ENCODE results near the gene LCN12. TPM values are rescaled to one million over a fixed set of nuclear protein-coding genes. Genes with fewer than 3 reads are reported as not detected.

LCN12 gene
- polyA plus RNA-seq, 1 donor (not counting 4 experiments of a cell fraction or from before 2014, with no cell fraction given): not detected

GRCh38 chr9:136960212-136960937, 8.3 kb downstream of the LCN12 start:
- no peak overlapping the region for H3K4me2 ChIP-seq (ENCODE audit: control insufficient read depth, extremely low read depth, insufficient read depth, low read depth, low read length)
- no peak overlapping the region for H3K27ac ChIP-seq (ENCODE audit: control insufficient read depth, insufficient read depth, low read length)
- H3K4me3 ChIP-seq (ENCODE audit: control insufficient read depth in 2 of 3, extremely low read depth in 1 of 3, insufficient read depth in 2 of 3, low read depth in 1 of 3, low read length in 3 of 3): no peak overlapping the region
- H2AFZ ChIP-seq (ENCODE audit: control insufficient read depth, low read length): no peak overlapping the region
- H4K20me1 ChIP-seq (ENCODE audit: control insufficient read depth, extremely low read depth, insufficient read depth, low read length): no peaks in the 10 kb centered on the region
- H3K4me1 ChIP-seq (ENCODE audit: control insufficient read depth, extremely low read depth, insufficient read depth, low read length): peaks cover 8% of the 10 kb centered on the region
- no peaks in the 10 kb centered on the region for H3K9me1 ChIP-seq (ENCODE audit: control insufficient read depth, extremely low read depth, insufficient read depth, low read length)
- H3K36me3 ChIP-seq (ENCODE audit: control insufficient read depth in 2 of 2, extremely low read depth in 1 of 2, insufficient read depth in 2 of 2, low read length in 2 of 2): no peaks in the 10 kb centered on the region
- H3K27me3 ChIP-seq (ENCODE audit: control insufficient read depth, extremely low read depth, insufficient read depth, low read length): peaks cover 5% of the 10 kb centered on the region
- H3K9ac ChIP-seq (ENCODE audit: control insufficient read depth, extremely low read depth, insufficient read depth, low read length): no peak overlapping the region
- TF ChIP-seq CTCF (optimal IDR thresholded peaks at IDR 0.05 in 1 of 3, IDR thresholded peaks at IDR 0.05 in 1 of 3, conservative IDR thresholded peaks at IDR 0.05 in 1 of 3; ENCODE audit: extremely low read depth in 1 of 3, insufficient read depth in 2 of 3, low read length in 3 of 3): no peak
- no peak for TF ChIP-seq EZH2 (IDR thresholded peaks at IDR 0.05; ENCODE audit: low read length)
- H3K9me3 ChIP-seq (ENCODE audit: control insufficient read depth, low read depth, low read length): no peaks in the 10 kb centered on the region
- H3K79me2 ChIP-seq (ENCODE audit: control insufficient read depth, insufficient read depth, low read length): no peaks in the 10 kb centered on the region
- DNase-seq (ENCODE audit: low read depth, low spot score) (no peak), FAIRE-seq (no peak)
- dilution Hi-C loops (cut with MboI; ENCODE audit: extremely low pct_ligation_motif_present, low sequenced_read_pairs): no loop called here

GRCh38 chr9:136960938-136961275, 8.8 kb downstream of the LCN12 start:
- Histone ChIP-seq H3K9me1 (ENCODE audit: control insufficient read depth, extremely low read depth, insufficient read depth, low read length) (no peaks in the 10 kb centered on the region), H3K27me3 (ENCODE audit: control insufficient read depth, extremely low read depth, insufficient read depth, low read length) (peaks cover 5% of the 10 kb centered on the region), H3K4me2 (ENCODE audit: control insufficient read depth, extremely low read depth, insufficient read depth, low read depth, low read length) (no peak overlapping the region), H4K20me1 (ENCODE audit: control insufficient read depth, extremely low read depth, insufficient read depth, low read length) (no peaks in the 10 kb centered on the region), H3K9ac (ENCODE audit: control insufficient read depth, extremely low read depth, insufficient read depth, low read length) (no peak overlapping the region), H3K4me3 (ENCODE audit: control insufficient read depth in 2 of 3, extremely low read depth in 1 of 3, insufficient read depth in 2 of 3, low read depth in 1 of 3, low read length in 3 of 3) (no peak overlapping the region), H3K27ac (ENCODE audit: control insufficient read depth, insufficient read depth, low read length) (no peak overlapping the region), H3K4me1 (ENCODE audit: control insufficient read depth, extremely low read depth, insufficient read depth, low read length) (peaks cover 8% of the 10 kb centered on the region), H2AFZ (ENCODE audit: control insufficient read depth, low read length) (no peak overlapping the region), H3K9me3 (ENCODE audit: control insufficient read depth, low read depth, low read length) (no peaks in the 10 kb centered on the region), H3K79me2 (ENCODE audit: control insufficient read depth, insufficient read depth, low read length) (no peaks in the 10 kb centered on the region), H3K36me3 (ENCODE audit: control insufficient read depth in 2 of 2, extremely low read depth in 1 of 2, insufficient read depth in 2 of 2, low read length in 2 of 2) (no peaks in the 10 kb centered on the region)
- no peak for FAIRE-seq
- no peak for DNase-seq (ENCODE audit: low read depth, low spot score)
- dilution Hi-C loops (cut with MboI; ENCODE audit: extremely low pct_ligation_motif_present, low sequenced_read_pairs): no loop called here
- TF ChIP-seq CTCF (optimal IDR thresholded peaks at IDR 0.05 in 1 of 3, IDR thresholded peaks at IDR 0.05 in 1 of 3, conservative IDR thresholded peaks at IDR 0.05 in 1 of 3; ENCODE audit: extremely low read depth in 1 of 3, insufficient read depth in 2 of 3, low read length in 3 of 3) (no peak), EZH2 (IDR thresholded peaks at IDR 0.05; ENCODE audit: low read length) (no peak)
